Fibroblast of mammary gland (primary cell): ENCODE measurements around the gene SHCBP1.

Experiments used
- DNase-seq: peaks from one replicate; pipeline ENCODE4 v3.0.0-alpha.2; 2010; ENCODE audit warnings: low read depth
- H3K4me3 ChIP-seq: 2 replicates; pipeline ENCODE4 v1.5.1; 2011; ENCODE audit warnings: low read depth, mild to moderate bottlenecking, low read length, moderate library complexity; ENCODE audit not compliant: control insufficient read depth
- CTCF ChIP-seq: conservative IDR thresholded peaks from 2 replicates; pipeline ENCODE4 v1.5.1; 2011; ENCODE audit warnings: low read depth, low read length, inconsistent platforms; ENCODE audit not compliant: control insufficient read depth, insufficient read depth

SHCBP1 gene

DNA sequence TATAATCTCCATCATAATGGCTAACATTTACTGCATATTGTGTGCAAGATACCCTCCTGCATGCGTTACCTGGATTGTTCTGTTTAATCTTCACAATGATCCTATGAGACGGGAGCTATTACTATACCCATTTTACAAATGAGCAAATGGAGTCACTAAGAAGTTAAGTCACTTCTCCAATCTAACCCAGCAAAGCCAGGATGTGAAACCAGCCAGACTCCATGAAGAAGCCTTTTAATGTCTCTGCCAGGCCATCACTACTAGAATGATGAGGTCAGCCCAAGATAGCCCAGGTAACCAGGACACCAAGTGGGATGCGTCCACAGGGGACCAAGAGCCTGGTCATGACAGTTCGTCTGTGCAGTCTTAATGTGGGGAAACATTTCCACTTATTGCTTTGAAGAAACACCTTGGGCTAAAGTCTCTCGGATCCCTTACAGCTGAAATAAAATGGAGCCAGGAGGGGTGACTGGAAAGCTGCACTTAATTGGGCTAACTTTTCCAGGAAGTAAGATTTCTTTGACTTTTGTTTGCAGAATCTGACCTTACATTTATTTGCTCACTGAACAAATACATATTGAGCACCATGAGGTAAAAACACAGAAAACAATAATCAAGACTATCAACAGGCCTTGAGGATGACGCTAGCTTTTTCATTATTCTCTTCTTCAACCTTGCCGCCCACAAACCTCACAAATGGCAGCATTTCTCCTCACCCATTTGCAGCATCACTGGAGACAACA, 926 bp upstream of the SHCBP1 start:
- no peak for DNase-seq
- no peak for TF ChIP-seq CTCF

GRCh38 chr16:46620266-46621005, 743 bp downstream of the SHCBP1 start:
- peak overlapping the region; percentile 99 for H3K4me3 ChIP-seq
- peak; percentile 61 for DNase-seq
- TF ChIP-seq CTCF, result no peak

More for the DNA sequence above, 926 bp upstream of the SHCBP1 start:
- no peak overlapping the region for H3K4me3 ChIP-seq

- no peak for TF ChIP-seq CTCF
- H3K4me3 ChIP-seq, result no peak overlapping the region
- DNase-seq, result no peak
Observed at GRCh38 chr16:46618516-46618915, 2.7 kb downstream of the SHCBP1 start.

- no peak for DNase-seq
- TF ChIP-seq CTCF, result no peak
- H3K4me3 ChIP-seq, result no peak overlapping the region
Observed at GRCh38 chr16:46614006-46614405, 7.2 kb downstream of the SHCBP1 start.

DNA sequence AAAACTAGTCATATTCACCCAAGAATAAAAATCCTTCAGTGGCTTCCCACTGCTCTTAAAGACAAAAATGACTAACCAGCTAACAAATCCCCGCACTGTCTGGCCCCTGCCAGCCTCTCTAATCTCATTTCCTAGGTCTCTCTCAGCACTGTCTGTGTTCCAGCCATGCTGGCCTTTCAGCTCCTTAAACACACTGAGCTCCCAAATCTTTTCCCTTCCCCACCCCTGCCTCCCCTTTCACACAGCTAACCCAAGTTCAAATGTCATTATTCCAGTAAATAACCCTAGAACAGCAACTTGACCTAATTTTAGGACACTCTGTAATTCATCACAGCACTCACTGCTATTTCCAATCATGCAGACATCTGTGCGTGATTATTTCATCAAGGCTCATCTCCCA, 7.8 kb downstream of the SHCBP1 start:
- DNase-seq, result no peak
- no peak overlapping the region for H3K4me3 ChIP-seq
- no peak for TF ChIP-seq CTCF

DNA sequence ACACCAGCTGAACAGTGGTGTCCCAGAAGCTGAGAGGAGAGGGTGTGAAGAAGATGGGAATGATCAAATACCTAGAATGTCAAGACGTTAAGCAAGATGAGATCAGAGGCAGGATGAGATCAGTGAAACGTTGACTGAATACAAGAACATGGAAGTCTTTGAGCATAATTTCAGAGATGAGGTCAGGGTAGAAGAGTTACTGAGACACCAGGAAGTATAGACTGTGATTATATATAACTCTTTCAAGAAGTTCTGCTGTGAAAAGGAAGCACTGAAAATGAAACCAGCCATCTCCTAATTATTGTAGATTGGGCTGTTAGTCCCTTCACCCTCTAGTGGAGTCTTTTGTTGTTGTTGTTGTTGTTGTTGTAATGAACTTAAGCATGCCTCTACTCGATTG, 9.1 kb downstream of the SHCBP1 start:
- H3K4me3 ChIP-seq, result no peak overlapping the region

More for the DNA sequence above, 9.1 kb downstream of the SHCBP1 start:
- no peak for DNase-seq
- TF ChIP-seq CTCF, result no peak
